GM12873 (cell line): Measurements from ENCODE around the gene ODF2.

Source experiments
- TF ChIP-seq, protein P1 (sequence below): IDR thresholded peaks from 2 replicates; pipeline ENCODE4 v1.5.1; 2012; ENCODE audit warnings: low read depth, mild to moderate bottlenecking, moderate library complexity, low read length, control low read depth; ENCODE audit not compliant: insufficient read depth; ENCODE audit errors: missing control alignments

ODF2 gene

DNA sequence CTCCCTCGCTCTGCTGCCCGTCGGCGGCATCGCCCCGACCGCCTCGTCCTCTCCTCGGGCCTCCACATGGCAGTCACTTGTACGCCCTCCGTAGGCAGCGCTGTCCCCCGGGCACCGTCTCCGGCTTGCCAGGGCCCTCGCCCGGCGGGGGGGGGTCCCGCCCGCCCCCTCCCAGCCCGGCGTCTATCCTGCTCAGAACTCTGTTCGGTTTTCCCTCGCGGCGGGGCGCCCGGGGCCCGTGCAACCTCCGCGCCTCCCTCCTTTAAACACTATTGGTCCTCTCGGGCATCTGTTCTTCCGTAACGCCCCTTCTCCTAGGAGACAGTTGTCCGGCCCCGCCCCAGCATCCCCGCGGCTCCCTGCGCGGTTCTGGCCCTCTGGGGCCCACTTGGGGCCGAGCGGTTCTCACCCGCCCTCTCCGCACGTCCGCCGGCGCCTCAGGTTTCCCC, 831 bp downstream of the ODF2 start:
- TF ChIP-seq, protein P1, sequence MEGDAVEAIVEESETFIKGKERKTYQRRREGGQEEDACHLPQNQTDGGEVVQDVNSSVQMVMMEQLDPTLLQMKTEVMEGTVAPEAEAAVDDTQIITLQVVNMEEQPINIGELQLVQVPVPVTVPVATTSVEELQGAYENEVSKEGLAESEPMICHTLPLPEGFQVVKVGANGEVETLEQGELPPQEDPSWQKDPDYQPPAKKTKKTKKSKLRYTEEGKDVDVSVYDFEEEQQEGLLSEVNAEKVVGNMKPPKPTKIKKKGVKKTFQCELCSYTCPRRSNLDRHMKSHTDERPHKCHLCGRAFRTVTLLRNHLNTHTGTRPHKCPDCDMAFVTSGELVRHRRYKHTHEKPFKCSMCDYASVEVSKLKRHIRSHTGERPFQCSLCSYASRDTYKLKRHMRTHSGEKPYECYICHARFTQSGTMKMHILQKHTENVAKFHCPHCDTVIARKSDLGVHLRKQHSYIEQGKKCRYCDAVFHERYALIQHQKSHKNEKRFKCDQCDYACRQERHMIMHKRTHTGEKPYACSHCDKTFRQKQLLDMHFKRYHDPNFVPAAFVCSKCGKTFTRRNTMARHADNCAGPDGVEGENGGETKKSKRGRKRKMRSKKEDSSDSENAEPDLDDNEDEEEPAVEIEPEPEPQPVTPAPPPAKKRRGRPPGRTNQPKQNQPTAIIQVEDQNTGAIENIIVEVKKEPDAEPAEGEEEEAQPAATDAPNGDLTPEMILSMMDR, result no peak

DNA sequence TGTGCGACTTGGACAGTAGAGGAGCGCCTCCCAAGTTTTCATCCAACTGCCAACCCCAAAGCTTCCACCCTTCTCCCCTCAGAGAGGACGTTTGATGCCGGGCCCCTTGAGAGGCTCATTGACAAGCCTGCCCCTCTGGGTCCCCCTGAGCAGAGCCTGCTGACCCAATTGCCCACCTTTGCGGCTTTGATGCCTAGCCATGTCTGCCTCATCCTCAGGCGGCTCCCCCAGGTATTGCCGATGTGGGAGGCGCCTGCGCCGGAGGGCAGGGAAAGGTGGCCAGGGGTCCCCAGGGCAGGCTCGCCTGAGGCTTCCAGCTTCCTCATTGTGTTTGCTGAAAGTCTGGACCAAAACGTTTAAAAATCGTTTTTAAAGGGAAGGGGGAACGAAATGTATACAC, 1.4 kb downstream of the ODF2 start:
- TF ChIP-seq, protein P1, result no peak

DNA sequence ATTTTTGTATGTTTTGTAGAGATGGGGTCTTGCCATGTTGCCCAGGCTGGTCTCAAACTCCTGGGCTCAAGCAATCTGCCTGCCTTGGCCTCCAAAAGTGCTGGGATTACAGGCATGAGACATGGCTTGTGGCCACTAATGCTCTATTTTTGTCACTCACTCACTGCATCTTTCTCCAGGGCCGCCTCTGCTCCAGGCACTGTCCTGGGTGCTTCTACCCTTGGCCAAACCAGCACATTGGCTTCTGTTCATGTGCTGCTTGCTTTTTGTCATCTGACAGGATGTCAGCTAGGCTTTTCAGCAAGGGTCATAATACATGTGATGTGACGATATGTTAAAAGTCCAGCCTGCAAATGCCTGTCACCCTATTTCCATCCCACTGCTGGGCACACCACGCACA, 3.2 kb downstream of the ODF2 start:
- TF ChIP-seq, protein P1, result no peak

DNA sequence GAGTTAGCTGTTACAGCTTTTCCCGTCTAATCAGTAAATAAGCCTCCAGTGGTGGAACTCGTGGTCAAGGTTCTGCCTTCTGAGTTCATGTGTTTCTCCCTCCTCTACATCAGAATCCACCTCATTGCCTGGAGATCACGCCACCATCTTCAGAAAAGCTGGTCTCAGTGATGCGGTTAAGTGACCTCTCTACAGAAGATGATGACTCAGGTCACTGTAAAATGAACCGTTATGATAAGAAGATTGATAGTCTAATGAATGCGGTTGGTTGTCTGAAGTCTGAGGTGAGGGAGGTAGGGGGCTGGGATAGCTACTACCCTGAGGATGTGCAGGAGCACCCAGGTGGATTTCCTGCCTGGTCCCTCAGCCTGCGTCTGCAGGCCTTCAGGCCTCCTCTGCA, 13.3 kb downstream of the ODF2 start:
- TF ChIP-seq, protein P1, result no peak

DNA sequence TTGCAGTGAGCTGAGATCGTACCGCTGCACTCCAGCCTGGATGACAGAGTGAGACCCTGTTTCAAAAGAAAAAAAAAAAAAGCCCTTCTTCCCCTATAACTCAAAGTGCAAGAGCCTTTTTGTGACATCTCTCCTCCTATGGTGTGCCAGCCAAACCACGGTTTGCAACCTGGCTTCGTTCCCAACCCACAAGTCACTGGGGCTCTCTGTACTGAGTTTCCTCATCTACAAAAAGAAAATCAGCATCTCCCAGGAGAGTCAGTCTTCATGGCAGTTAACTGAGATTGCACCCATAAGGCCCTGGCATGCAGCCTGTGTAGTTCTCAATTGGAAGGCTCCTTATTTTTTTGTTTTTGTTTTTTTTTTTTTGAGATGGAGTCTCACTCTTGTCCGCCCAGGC, 14.8 kb downstream of the ODF2 start:
- TF ChIP-seq, protein P1, result no peak

DNA sequence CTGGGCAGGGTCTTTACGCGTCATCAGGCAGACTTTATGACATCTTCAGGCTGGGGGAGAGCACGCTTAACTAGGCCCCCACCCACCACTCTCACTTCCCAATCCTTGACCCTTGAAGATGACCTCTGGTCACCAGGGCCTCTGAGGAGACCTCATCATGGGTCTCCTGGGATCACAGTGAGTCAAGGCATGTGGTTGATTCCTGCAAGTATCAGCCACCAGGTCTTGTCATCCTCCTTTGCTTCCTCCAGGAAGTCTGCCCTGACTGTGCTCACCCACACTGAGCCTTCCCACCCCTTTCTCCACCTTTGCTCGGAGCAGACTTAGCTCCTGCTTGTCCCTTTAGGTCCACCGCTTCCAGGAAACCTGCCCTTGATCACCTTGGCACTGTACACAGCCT, 17.3 kb downstream of the ODF2 start:
- TF ChIP-seq, protein P1, result no peak

DNA sequence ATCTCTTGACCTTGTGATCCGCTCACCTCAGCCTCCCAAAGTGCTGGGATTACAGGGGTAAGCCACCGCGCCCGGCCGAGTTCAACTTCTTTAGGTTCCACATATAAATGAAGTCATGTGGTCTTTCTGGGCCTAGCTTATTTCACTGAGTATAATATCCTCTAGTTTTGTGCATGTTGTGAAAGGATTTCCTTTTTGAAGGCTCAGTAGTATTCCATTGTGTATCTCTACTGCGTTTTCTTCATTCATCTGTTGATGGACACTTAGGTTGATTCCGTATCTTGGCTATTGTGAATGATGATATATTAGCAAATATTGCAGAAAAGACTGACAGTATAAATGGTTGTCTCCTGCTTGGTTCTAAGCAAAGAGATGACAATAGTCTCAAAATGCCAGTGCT, 20.1 kb downstream of the ODF2 start:
- TF ChIP-seq, protein P1, result no peak
